GM12873 (cell line): Measurements from ENCODE around the gene DPP3.

Source experiments
- CTCF ChIP-seq: IDR thresholded peaks from 2 replicates; pipeline ENCODE4 v1.5.1; 2012; ENCODE audit warnings: low read depth, mild to moderate bottlenecking, moderate library complexity, low read length, control low read depth; ENCODE audit not compliant: insufficient read depth; ENCODE audit errors: missing control alignments

DPP3 gene

GRCh38 chr11:66462010-66462409 lies 18.2 kb upstream of the DPP3 start:
- TF ChIP-seq CTCF, result no peak

DNA sequence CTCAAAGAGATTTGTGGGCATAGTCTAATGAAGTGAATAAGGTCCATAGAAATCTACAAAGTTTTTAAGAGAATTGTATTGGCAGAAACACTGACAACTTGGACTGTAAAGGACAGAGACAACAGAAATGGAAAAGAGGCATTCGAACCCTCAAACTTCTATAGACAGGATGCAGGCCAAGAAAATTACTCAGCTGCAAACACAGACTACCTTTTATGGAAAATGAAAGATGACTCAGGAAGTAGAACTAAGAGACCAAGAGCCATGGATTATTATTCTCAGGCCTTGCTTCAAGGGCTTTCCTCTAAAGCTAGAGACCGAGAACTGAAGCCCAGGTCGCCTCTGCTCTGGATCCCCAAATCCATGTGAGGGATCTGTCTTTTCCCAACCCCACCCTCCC lies 17.3 kb upstream of the DPP3 start:
- TF ChIP-seq CTCF, result no peak

DNA sequence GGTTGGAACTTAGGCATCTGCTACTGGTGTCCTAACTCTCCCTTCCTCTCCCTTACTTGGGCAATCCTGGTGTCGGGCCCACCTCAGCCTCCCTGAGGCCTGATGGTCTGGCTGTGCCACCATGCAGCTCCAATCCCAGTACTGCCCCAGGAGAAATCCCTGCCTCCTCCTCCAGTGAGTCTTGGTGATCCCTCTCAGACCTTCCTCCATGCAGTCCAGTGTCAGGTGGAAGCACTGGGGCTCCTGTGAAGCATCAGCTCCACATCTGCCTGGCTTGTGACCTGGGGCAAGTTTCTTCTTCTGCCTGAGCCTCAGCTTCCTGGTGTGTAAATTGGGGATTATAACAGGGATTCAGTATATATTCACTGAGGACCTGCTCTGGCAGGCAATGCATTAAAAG lies 15.3 kb upstream of the DPP3 start:
- no peak for TF ChIP-seq CTCF

GRCh38 chr11:66465373-66466224 lies 14.6 kb upstream of the DPP3 start:
- TF ChIP-seq CTCF, result no peak

DNA sequence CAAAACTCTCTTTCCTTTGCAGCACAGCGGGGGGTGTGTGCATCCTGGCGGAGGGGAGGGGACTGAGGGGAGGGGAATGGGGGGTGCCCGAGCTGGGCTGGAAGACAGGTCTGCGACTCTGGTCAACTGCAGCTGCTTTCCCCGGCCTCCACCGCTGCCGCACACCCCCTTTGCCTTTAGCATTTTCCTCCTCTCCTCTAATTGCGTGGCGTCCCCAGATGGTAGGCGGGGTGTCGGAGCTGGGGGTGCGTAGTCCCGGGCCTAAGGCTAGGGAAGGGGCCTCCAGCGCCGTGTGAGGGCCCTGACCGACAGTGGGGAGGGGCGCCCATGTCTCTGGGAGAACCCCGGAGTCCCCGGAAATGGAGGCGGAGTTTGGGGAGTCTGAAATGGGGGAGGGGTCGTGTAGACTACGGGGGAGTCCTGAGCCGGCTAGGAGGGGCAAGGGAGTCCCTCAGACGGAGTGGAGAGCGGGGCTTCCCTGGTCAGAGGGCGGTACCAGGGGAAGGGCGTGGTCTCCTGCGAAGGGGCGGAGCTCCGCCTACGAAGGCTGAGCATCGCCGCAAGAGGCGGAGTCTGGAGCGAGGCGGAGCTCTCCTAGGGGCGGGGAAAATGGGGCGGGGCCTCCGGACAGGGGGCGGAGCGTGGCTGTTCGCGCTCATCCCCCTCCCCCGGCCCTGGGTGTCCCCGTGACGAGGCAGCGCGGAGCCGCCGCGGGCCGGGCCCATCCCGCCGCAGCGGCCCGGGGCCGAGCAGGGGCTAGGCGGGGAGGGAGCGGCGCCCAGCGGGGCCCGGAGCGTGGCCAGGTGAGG lies 13.8 kb upstream of the DPP3 start, which contains the start of gene PELI3:
Gene PELI3, plus strand, starts transcription at position 681 of the 809 bp plus-strand sequence. CDS start 1,224 bp downstream, outside the sequence.
- no peak for TF ChIP-seq CTCF

DNA sequence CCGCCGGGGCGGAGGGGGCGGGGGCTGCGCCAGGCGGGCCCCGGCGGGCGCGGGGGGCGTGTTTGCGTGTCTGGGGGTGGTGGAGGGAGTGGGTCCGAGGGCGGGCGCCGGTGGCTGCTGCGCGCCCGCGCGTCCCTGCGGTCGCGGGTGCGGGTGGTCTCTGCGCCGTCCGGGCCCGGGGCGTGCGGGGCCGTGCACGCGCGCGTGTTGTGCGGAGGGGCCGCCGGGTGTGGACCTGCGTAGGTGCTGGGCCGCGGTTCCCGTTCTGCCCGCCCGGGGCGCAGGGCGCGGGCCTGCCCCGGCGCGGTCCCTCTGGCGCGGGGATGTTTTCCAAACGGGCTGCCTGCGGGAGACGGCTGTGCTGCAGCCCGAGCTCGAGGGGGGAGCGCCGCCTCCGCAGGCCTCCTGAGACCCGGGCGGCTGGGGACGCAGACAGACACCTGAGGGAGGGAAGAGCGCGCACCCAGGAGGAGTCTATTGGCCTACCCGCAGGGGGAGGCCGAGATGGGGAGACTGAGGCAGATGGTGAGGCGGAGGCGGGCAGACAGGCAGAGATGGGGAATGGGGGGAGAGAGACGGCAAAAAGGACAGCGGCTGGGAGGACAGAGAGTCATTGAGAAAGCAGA lies 13.1 kb upstream of the DPP3 start:
- TF ChIP-seq CTCF, result peak; percentile 40

DNA sequence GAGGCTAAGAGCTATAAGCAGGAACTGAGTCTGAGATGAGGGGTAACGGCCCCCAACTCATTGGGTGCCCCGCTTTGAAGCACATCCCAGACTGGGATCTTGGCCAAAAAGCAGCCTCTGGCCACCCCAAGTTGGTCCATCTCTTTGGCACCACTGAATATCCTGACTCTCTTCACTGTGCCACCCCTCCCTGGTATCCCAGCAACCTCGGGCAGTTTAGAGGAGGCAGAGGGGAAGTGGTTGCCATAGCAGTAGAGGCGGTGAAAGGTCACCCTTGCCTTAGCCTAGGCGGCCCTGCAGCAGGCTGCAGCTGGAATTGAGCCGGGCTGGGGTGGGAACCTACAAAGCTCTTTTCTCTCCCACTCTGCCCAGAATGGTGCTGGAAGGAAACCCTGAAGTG lies 12.5 kb upstream of the DPP3 start:
- no peak for TF ChIP-seq CTCF
